GM19328 (cell line): ENCODE measurements around the gene ATP6V1C2.

Experiments used
- ATAC-seq: cut with Tn5 transposase; IDR thresholded peaks from one replicate; pipeline ENCODE4 v1.9.1; 2021; ENCODE audit warnings: mild to moderate bottlenecking, moderate library complexity; ENCODE audit not compliant: unreplicated experiment

ATP6V1C2 gene

DNA sequence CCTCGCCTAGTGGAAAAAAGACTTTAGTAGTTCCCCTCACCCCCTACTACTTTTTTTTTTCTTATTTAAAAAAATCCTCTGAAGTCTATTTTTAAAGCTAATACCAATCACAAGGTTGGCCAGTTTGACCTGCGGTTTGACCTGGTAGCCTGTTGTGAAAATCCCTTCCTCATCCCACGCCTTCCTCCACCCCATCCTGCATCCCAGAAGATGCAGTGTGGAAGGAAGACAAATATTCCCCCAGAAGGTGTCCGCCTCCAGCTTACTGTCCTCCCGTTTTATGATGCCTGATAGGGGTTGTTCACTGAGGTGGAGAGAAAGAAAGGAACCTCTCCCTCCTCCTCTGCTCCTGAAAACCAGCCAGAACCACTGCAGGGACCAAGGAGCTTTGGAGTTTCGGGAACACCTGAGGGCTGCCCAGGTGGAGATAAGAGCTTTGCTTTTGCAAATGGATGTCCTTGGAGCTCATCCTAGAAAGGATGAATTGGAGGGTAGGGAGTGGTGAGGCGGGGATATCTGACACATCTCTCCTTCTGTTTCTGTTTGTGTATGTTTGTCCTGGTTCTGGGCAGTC is 909 bp downstream of the ATP6V1C2 start:
- no peak for ATAC-seq

- no peak for ATAC-seq
Measured at GRCh38 chr2:10732924-10733565, 11.6 kb downstream of the ATP6V1C2 start.

DNA sequence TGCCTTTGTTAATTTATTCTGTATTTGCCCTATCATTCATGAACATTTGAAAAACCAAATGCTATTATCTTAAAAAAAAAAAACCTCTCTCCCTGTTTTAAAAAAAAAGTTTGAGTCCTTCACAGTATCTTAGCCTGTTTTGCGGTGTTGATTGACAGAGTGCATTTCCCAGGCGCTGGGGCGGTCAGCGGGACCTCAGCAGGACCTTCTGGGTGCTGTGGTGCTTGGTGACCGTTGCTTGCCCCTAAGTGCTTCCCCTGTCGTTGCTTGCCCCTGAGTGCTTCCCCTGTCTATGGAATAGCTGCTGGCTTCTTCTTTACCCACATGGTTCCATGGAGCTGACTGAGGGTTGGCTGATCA is 12.1 kb downstream of the ATP6V1C2 start:
- no peak for ATAC-seq

DNA sequence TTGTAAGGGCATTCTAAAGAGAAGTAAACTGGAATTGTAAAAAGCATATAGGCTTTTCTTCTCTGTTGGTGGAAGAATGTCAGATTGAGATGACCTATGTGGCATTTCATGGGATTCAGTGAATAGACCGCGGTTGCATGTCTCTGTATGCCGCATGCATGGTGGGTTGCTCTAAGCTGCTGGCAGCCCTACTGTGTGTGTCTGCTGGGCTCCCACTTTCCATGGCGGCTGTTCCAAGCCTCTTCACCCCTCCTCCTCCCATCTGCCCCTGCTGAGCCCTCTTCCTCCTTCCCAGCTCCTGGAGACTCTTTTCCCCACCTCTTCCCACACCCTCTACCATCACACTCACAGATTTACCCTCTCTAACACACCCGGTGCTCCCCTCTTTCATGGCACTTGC is 12.6 kb downstream of the ATP6V1C2 start:
- ATAC-seq = no peak

DNA sequence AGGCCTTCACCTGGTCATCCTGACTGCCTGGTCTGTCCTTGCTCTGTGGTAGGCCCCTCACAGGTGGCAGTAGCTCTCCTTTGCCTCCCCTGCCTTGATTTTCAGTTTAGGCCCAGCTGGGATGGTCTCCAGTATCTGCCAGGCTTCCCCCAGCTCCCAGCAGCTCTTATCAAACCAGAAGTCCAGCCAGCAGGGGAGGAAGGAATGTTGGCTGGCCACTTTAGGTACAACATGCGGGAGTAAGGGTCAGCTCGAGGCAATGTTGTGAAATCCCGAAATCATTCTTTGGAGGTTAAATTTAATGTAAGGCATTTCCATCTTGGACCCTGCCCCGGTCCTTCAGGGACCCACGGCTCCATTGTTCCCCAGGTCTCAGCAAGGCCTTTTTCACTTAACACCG is 16.8 kb downstream of the ATP6V1C2 start:
- ATAC-seq = no peak

- ATAC-seq = no peak
Measured at GRCh38 chr2:10740226-10740625, 18.8 kb downstream of the ATP6V1C2 start.

DNA sequence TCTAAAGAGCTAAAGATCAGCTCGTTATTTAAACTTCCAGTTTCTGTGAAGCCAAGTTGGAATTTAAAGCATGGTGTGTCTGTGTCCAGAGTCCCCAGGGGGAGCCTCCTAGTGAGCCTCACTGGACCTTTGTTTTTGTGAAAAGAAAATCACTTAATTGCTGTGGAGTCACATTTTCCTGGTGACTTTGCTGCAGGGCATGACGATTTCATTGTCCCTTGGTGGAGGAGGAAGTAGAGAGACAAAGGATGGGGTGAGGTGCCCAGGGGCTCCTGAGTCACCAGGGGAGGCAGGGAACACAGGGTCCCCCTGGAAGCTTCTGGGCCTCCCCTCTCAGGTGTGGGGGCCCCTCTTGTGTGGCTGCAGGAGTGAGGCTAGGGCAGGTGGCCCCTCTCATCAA is 19.7 kb downstream of the ATP6V1C2 start:
- ATAC-seq = no peak

DNA sequence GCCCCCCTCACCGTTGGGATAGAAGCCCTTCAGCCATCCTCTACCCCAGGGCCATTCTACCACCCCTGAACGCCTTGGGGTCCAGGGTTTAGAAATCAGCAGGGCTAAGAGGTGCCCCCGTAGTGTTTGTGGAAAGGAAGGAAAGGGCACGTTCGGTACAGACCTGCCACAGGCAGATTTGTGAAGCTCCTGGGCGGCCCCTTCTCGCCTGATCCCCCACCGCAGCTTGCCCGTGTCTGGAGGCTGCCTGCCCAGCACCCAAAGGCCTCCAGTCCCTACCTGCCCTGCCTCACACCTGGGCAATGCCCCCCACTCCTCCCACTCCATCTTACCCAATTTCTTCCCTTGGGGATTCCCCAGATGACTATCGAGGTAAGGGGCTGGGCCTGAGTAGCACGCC is 21.2 kb downstream of the ATP6V1C2 start:
- ATAC-seq = no peak

DNA sequence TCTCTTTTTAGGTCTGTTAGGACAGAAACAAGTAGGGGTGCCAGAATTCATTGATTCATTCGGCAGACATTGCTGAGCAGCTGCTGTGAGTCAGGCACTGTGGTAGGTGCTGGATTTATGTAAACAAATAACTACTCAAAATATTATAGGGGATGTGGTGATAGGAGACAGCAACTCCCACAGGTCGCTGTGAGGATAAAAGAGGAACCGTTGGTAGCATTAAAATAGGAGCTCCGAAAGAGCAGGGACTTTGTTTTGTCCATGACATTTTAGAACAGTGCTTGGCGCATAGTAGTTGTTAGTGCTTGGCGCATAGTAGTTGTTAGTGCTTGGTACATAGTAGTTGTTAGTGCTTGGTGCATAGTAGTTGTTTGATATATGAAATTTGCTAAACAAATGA is 29.2 kb downstream of the ATP6V1C2 start:
- ATAC-seq = no peak

GRCh38 chr2:10752236-10752635 is 30.8 kb downstream of the ATP6V1C2 start:
- no peak for ATAC-seq

- ATAC-seq = no peak
Measured at GRCh38 chr2:10753156-10753555, 31.7 kb downstream of the ATP6V1C2 start.

DNA sequence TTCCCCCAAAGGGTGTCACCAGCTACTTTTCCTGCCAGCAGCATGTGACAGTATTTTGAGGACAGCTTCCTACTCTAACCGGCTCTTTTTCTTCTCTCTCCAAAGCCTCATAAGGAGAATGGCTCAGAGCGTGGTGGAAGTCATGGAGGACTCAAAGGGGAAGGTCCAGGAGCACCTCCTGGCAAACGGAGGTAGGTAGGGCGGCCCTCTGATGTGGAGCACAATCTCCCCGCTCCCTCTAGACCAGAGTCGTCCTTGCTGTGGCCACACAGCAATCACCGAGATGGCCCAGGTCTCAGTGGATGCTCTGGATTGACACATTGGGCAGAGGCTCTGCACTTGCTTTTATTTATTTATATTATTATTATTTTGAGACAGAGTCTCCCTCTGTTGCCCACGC is 32.4 kb downstream of the ATP6V1C2 start:
- no peak for ATAC-seq

DNA sequence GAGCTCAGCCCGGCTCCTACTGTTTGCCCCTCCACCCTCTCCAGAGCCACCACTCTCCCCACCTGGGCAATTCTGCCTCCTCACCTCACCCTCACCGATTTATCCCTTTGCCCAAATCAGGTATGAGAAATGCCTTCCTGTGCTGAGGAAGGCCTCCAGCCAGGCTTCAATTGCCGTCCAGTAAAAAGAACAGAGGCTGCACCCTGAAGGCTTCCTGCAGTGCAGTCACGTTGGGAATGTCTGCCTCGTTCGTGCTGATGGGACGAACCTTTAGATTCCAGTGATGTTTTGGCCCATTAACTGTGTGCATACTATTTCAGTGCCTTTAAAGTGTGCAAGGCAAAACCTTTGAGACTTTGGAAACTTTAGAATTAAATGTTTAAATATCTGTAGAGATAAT is 34.2 kb downstream of the ATP6V1C2 start:
- no peak for ATAC-seq

DNA sequence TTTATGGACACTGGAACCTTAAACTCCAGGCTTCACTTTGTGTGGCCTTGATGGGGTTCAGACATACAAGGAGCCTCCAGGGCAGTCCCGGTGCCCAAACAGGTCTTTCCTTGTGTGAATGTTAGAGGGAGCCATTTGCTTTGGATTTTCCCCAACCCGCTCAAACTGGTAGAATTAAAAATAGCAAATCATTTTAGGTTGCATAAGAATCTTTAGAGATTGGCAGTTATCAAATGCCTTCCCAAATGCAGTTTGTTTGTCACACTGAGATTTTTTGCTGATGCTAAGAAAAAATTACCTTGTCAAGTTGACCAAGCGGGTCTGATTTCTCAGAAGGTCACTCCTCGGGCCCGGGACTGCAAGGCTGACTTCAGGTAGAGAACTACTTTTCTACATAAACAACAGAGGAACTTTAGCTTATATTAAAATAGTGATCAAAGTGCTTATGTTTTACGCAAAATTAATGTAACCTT is 36.4 kb downstream of the ATP6V1C2 start:
- ATAC-seq = no peak

DNA sequence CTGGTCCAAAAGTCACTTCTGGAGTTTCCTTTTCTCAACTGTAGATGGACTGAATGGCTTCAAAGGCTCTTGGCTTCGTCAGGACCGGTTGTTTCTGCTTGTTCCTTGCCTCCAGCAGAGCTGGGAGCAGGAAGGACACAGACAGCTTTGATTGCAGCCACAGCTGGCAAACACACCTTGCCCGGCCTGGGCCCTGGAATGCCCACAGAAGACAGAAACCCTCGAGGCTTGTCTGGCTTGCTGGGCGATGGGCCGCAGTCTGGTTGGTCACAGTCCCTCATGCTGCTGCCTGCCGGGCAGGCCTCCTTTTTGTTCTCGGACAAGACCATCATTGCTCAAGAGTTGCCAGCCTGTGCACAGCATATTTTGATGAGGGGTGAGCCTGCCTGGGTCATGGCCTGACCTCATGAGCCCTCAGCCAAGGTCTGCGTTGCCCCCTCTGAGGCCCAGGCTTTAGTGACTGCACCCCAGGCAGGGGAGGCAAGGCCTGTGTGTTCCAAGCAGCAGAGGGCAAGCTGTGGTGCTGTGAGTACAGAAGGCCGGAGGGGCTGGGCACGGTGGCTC is 37.8 kb downstream of the ATP6V1C2 start:
- no peak for ATAC-seq

DNA sequence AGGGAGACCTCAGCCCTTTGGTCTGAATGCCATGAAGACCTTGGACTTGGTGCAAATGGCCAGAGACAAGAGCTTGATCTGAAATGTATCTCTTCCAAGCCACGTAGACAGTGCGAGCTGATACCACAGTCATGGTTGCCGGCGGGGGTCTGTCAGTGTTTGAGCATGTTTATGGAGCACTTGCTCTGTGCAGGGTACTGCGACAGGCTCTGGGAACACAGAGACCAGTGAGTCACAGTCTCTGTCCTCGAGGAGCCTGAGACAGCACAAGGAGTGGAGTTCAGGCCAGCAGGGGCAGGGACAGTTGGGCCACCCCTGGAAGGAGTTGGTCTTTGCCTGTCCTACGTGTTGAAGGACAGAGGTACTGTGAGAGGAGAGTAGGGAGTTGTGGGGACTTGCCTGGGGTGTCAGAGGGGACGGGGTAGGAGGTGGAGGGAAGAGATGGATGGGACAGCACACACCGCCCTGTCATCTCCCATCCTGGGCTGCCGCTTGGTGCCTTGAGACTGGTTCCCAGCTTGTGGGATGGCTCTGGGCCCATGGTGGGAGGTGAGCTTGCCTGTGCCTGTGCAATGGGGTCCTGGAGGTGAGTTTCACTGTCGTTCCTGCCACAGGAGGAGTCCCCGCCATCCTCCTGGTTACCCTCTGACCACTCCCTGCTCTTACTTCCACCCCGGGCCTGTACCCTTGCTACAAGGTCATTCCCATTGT is 39.5 kb downstream of the ATP6V1C2 start:
- ATAC-seq = no peak

GRCh38 chr2:10761591-10761990 is 40.2 kb downstream of the ATP6V1C2 start:
- ATAC-seq = no peak

GRCh38 chr2:10762651-10763460 is 41.4 kb downstream of the ATP6V1C2 start:
- no peak for ATAC-seq

DNA sequence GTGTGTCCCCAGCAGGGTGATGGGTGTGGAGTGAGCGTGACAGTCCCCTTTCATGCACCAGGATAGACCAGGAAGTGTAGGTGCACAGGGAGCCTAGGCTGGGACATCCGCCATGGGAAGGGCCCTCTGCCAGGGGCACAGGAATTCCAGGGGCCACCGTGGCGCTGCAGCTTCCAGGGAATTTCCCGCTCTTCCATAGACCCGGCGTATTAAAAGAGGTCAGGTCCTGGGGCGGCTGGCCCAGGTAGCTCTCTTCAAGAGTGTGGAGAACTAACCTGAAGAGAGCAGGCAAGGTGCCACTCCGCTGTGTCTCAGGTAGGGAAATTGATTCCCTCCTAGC is 42.0 kb downstream of the ATP6V1C2 start:
- no peak for ATAC-seq

DNA sequence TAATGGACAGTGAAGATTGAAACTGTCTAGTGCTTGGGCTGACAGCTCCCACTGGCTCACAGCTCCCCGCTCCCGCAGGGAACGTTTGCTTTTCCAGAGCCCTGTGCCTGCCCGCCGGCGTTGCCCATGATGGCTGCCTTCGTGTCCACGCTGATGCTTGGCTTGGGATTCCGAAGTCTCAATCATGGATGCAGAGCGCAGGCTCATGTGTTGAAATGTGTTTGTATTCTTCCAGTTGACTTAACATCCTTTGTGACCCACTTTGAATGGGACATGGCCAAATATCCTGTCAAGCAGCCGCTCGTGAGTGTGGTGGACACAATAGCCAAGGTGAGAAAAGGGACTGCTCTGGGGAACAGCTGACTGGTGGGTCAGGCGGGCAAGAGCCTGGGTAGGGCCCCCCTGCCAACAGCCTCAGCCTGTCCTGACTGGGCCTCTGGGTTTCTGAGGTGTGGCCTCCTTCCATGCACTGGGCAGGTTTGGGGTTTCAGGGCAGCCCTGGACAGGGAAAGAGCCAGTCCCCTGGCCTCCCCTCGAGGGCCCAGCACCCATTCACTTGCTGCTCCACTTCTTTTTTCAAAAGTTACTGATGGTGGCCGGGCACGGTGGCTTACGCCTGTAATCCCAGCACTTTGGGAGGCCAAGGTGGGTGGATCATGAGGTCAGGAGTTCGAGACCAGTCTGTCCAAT is 42.8 kb downstream of the ATP6V1C2 start:
- ATAC-seq = no peak

DNA sequence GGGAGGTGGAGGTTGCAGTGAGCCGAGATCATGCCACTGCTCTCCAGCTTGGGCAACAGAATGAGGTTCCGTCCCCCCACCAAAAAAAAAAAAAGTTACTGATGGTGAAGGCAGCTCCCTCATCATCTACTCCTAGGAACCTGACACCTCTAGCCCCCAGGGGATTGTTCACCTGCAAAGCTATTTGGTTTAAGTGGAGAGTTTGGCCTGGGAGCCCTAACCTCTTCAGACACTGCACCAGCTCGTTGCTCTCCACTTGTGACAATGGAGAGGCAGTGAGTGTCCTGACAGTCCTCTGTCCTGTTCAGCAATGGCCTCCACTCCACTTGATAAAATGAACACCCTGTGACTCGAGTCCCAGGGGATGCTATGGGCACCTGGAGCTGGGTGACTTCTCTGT is 43.5 kb downstream of the ATP6V1C2 start:
- ATAC-seq = no peak
